Stimulated activated CD4-positive, alpha-beta T cell treated with anti-CD3 and anti-CD28 coated beads, TNF-alpha, amount 100 ng/mL, for 24 hours (primary cell): ENCODE results near the gene BOLA2.
A peak's percentile ranks its signal among the peaks of the same experiment; 100 is the strongest.
"Not testable (repeated sequence)": the region's sequence is repeated elsewhere in the genome, so short reads cannot be mapped to it uniquely, and the experiment has no call there.

Experiments used
- DNase-seq, 3 experiments: peaks; one replicate each; pipeline ENCODE4 v3.0.0-alpha.2; 2020; ENCODE audit warnings: low read depth in 3 of 3

Gene BOLA2

GRCh38 chr16:29454269-29454668 lies at the start of gene BOLA2, which contains the start of gene SLX1B:
TSS of gene BOLA2 (minus strand) at chr16:29454351. CDS start at chr16:29454253, 98 bp downstream.
TSS of gene SLX1B (plus strand) at chr16:29454533.
- not testable (repeated sequence) for DNase-seq

DNA sequence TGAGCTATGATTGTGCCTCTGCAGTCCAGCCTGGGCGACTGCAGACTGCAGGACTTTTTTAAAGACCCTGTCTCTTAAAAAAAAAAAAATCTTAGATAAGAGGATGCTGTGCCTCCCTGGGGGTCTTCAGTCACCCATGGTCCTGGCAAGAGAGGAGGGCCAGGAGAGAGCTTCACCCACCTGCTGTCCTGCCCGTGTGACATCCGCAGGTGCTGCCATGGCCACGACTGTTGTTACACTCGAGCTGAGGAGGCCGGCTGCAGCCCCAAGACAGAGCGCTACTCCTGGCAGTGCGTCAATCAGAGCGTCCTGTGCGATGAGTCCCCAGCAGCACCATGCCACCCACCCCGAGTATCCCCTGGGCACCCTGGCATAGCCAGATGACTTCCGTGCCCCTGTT lies 28.1 kb upstream of the BOLA2 start:
- not testable (repeated sequence) for DNase-seq

DNA sequence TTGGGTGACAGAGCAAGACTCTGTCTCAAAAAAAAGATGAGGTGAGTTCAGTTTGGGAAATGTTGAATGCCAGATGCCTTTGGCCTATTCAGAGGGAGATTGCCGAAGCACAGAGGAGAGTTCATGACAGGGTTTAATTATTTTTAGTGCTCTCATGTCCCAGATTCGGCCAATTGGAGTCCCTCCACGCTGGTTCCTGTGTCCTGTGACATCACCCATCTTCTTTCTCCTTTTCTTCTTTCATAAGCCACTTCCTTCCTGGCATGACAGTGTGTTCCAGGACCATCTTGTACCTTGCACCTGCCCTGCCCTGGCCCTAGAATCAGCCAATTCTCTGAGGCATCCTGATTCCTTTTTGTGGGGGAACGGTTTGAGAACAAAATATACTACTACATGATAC lies 17.9 kb upstream of the BOLA2 start:
- not testable (repeated sequence) for DNase-seq

DNA sequence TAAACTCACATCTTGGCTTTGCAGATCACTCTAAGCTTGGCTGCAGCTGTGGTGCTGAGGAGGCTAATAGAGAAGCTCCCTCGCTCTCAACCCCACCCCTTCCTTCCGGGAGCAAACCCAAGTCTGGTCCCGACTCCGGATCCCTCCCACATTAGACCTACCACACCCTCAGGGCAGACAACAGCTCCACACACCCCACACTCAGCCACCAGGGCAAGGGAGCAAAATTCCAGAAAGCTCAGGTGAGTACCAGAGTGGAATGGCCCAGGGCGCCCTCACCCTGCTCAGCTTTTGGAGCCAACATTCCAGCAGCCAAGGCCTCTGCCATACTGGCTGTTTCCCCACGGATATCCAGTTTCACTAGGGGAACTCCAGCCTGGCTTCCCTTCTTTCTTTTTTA lies 15.5 kb upstream of the BOLA2 start:
- peak in 1 of 3 experiments; percentile 31 for DNase-seq

DNA sequence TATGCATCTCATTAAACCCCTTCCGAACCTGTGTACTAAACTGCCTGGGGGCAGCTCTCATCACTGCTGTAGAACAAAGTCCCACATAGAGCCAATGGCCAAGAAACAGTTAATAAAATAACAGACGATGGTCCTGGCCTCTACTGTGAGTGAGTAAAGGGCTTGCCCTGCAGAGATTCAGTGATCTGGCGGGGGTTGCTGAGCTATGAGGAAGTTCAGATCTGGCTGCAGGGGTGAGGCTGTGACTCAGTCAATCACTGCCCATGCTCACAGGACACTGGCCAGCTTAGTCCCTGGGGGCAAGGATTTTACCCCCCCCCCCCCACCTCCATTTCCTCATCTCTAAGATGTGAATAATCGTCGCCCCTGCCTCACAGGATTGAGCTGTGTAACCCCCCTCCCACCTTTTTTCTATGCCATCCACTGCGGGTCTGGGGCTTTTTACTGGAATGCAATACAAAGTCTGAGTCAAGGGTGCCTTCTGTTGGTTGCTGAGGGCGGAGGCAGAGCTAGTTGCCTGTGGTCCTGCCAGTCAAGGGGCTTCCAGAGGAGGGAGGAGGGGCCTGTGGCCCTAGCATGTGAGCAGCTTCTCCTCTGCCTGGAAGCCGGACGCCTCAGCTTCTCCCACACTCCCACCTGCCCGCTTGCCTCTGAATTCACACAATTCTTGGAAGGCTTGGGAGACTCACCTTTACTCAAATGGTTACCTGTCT lies 13.7 kb upstream of the BOLA2 start:
- not testable (repeated sequence) for DNase-seq

- not testable (repeated sequence) for DNase-seq
Measured at GRCh38 chr16:29466904-29467303, 12.8 kb upstream of the BOLA2 start.

DNA sequence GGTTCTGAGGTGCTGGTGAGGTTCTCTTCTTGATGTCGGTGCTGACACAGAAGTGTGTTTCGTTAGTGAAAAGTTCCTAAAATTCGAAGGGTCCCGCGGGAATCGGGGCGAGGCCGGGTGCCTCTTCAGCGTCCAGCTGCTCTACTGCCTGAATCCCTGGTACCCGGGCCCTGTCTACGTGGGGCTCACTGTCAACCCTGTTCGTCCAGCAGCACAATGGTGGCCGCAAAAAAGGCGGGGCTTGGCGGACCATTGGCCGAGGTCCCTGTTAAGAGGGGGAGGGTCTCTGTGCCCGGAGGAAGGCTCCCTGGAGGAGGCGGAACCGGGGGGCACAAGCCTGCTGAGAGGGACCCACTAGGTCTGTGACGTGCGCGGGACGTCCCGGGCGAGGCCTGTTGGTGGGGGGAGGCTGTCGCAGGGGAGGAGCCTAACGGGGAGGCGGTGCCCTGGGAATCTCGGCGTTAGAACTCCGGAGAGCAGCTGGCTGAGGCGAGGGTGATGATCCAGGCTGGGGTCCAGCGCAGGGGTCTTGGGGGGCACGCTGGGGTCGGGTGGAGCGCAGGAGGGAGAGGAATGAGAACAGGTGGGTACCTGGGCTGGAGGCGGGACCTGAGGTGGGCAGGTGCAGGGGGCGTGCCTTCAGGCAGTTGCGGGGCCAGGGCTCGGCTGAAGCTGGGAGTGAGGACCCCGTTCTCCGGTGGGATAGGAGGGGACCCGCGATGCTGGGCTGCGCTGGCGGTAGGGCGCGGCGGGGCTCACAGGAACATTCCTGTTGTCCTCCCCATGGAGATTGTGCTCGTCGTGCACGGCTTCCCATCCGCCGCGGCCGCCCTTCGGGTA lies 12.1 kb upstream of the BOLA2 start:
- not testable (repeated sequence) for DNase-seq

- not testable (repeated sequence) for DNase-seq
Measured at GRCh38 chr16:29460647-29461030, 6.5 kb upstream of the BOLA2 start.

DNA sequence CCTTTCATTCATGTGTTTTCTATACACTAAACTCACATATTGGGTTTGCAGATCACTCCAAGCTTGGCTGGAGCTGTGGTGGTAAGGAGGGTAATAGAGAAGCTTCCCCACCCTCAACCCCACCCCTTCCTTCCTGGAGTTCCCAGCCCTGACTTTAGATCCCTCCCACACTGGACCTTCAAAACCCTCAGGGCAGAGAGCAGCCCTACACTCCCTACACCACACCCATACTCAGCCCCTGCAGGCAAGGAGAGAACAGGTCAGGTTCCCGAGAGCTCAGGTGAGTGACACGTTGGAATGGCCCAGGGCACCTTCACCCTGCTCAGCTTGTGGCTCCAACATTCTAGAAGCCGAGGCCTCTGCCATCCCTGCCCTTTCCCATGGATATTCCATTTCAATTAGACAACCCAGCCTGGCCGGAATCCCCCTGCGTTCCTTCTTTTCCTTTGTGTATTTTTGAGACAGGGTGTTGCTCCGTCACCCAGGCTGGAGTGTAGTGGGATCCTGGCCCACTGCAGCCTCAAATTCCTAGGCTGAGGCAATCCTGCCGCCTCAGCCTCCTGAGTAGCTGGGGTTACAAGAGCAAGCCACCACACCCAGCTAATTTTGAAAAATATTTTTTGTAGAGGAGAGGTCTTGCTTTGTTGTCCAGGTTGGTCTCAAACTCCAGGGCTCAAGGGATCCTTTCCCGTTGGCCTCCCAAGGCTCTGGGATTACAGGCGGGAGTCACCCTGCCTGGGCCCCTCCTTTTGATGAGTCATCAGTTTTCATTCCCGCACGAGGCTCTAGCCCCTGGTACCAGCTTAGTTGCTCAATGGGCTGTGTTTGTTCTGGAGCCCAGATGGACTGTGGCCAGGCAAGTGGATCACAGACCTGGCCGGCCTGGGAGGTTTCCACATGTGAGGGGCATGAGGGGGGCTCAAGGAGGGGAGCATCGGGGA lies 5.8 kb upstream of the BOLA2 start, which contains the start of gene SULT1A4:
Gene SULT1A4 (plus strand): TSS at position 208 of the 941 bp plus-strand sequence. CDS start 1,473 bp downstream, outside the sequence.
- DNase-seq = not testable (repeated sequence)

- not testable (repeated sequence) for DNase-seq
Measured at GRCh38 chr16:29457660-29458059, 3.5 kb upstream of the BOLA2 start.

DNA sequence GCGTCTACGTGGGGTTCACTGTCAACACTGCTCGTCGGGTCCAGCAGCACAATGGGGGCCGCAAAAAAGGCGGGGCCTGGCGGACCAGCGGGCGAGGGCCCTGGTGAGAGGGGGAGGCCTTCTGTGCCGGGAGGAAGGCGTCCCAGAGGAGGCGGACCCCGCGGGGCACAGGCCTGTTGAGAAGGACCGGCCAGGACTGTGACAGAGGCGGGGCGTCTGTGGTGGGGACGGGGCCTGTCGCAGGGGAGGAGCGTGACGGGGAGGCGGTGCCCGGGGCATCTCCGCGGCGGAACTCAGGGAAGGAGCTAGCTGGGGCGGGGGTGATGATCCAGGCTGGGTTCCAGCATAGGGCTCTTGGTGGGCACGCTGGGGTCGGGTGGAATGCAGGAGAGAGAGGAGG lies 677 bp upstream of the BOLA2 start:
- DNase-seq = not testable (repeated sequence)

- DNase-seq = not testable (repeated sequence)
Measured at GRCh38 chr16:29453754-29454153, 397 bp downstream of the BOLA2 start.

- DNase-seq = not testable (repeated sequence)
Measured at GRCh38 chr16:29425390-29425789, 28.8 kb downstream of the BOLA2 start.

- DNase-seq = not testable (repeated sequence)
Measured at GRCh38 chr16:29423587-29423986, 30.6 kb downstream of the BOLA2 start.

DNA sequence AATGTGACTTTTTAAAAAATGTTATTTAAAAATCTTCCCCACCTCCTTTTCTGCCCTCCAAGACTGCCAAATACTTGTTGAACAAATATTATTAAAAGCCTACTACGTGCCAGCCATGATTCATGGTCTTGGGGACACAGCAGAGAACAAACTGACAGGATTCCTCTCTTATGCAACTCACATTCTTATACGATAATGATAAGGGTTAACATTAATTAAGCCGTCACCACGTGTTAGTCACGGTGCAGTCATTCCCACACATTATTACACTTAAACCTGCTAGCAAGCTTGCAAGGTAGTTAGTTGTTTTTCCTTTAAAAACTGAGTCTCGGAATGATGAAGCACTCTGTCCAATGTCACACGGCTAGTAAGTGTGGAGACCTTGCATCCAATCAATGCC lies 48.9 kb downstream of the BOLA2 start:
- not testable (repeated sequence) for DNase-seq
